K562 (cell line): ENCODE data around the gene INPP4B. TPM values are rescaled to one million over a fixed set of nuclear protein-coding genes. Genes with fewer than 3 reads are reported as not detected.

Source experiments
- ATAC-seq: fragments of 200-7000 bp; cut with Tn5 transposase; 3 replicates; pipeline ENCODE4 v1.9.1; 2020; ENCODE audit warnings: moderate library complexity
- BruUV-seq: library from RNA; stranded (reverse); fragments of 400-500 nt; replicated peaks from 2 replicates; lab custom pipeline; 2021; lab: Mats Ljungman, UMichigan
- CTCF ChIA-PET: fragments of 300-600 bp; formaldehyde crosslinking; extraction: SDS; loops from one replicate; lab custom pipeline; 2021; ENCODE audit warnings: low intra/inter-chr PET ratio; lab: Yijun Ruan, JAX
- POLR2A ChIA-PET: fragments of 300-600, 350-650 bp; sonication (Branson Sonifier 250); formaldehyde crosslinking; extraction: SDS; loops from one replicate; lab custom pipeline; 2021; ENCODE audit warnings: antibody characterized with exemption, inconsistent platforms; lab: Yijun Ruan, JAX
- DNase-seq, 4 experiments: peaks; one replicate each; pipeline versions ENCODE4 v3.0.0 to v3.0.0-alpha.2; 2011 to 2018; ENCODE audit warnings: low spot score in 3 of 4, mixed read lengths in 3 of 4; ENCODE audit errors: extremely low read depth in 1 of 4
- FAIRE-seq: peaks from 2 replicates; lab custom pipeline; 2011; peaks lifted over from hg19 to GRCh38; lab: Jason Lieb, UNC
- H2AFZ ChIP-seq: 2 replicates; pipeline ENCODE4 v1.6.0; 2011; ENCODE audit warnings: low read depth, low read length, control low read depth, inconsistent platforms
- H3K27ac ChIP-seq: fragments of 200-600 bp; 3 replicates; pipeline ENCODE4 v1.8.0; 2011; ENCODE audit warnings: low read depth, mild to moderate bottlenecking, control low read depth, inconsistent platforms, low read length, moderate library complexity, mixed read lengths; ENCODE audit errors: extremely low read depth
- H3K27me3 ChIP-seq, 2 experiments: fragments of 300-600 bp in 1 of 2; 2 replicates in 1 of 2; 3 replicates in 1 of 2; pipeline versions ENCODE4 v1.6.0 to v1.8.0; 2011; ENCODE audit warnings: inconsistent platforms in 2 of 2, low read length in 2 of 2, mild to moderate bottlenecking in 1 of 2, mixed read lengths in 1 of 2, moderate library complexity in 1 of 2; ENCODE audit not compliant: control insufficient read depth in 2 of 2, insufficient read depth in 2 of 2
- H3K36me3 ChIP-seq: fragments of 300-600 bp; 3 replicates; pipeline ENCODE4 v1.8.0; 2011; ENCODE audit warnings: mild to moderate bottlenecking, low read length, inconsistent platforms; ENCODE audit not compliant: control insufficient read depth, insufficient read depth
- H3K4me1 ChIP-seq, 2 experiments: fragments of 200-600 bp in 1 of 2; replicated peaks in 1 of 2; 2 replicates in 1 of 2; 3 replicates in 1 of 2; pipeline versions ENCODE4 v1.5.1 to v1.8.0; 2011; ENCODE audit warnings: inconsistent platforms in 2 of 2, low read length in 2 of 2, mild to moderate bottlenecking in 1 of 2, mixed read lengths in 1 of 2, moderate library complexity in 1 of 2; ENCODE audit not compliant: control insufficient read depth in 2 of 2, insufficient read depth in 2 of 2
- H3K4me2 ChIP-seq: 2 replicates; pipeline ENCODE4 v1.6.1; 2011; ENCODE audit warnings: low read length, control low read depth, inconsistent platforms, mixed read lengths; ENCODE audit not compliant: insufficient read depth
- H3K4me3 ChIP-seq: fragments of 200-600 bp; sonication (generic), shearing (Covaris generic); 2 replicates; pipeline ENCODE4 v1.5.1; 2016; ENCODE audit warnings: control low read depth, inconsistent platforms
- H3K79me2 ChIP-seq: fragments of 200-600 bp; 3 replicates; pipeline ENCODE4 v1.8.0; 2011; ENCODE audit warnings: low read length, inconsistent platforms; ENCODE audit not compliant: control insufficient read depth, insufficient read depth
- H3K9ac ChIP-seq, 2 experiments: 2 replicates each; pipeline versions ENCODE4 v1.6.0 to v1.6.1; 2011; ENCODE audit warnings: low read depth in 2 of 2, low read length in 2 of 2, control low read depth in 1 of 2, inconsistent platforms in 1 of 2, mild to moderate bottlenecking in 1 of 2, mixed read lengths in 1 of 2; ENCODE audit not compliant: insufficient read depth in 1 of 2
- H3K9me1 ChIP-seq: one replicate; pipeline ENCODE4 v1.6.0; 2011; ENCODE audit warnings: inconsistent platforms, mild to moderate bottlenecking, low read length, moderate library complexity; ENCODE audit not compliant: control insufficient read depth, insufficient read depth
- H3K9me3 ChIP-seq: replicated peaks from 2 replicates; pipeline ENCODE4 v1.5.1; 2011; ENCODE audit warnings: low read depth, low read length, inconsistent platforms; ENCODE audit not compliant: control insufficient read depth, insufficient read depth
- H4K20me1 ChIP-seq: replicated peaks from 2 replicates; pipeline ENCODE4 v1.6.1; 2011; ENCODE audit warnings: low read length, inconsistent platforms, mixed read lengths; ENCODE audit not compliant: control insufficient read depth, insufficient read depth
- NFYB ChIP-seq: IDR thresholded peaks from 2 replicates; pipeline ENCODE4 v1.6.1; 2011; ENCODE audit warnings: mild to moderate bottlenecking, moderate library complexity; ENCODE audit not compliant: insufficient read length; ENCODE audit errors: extremely low read depth
- RUNX1 ChIP-seq: sonication (generic); IDR thresholded peaks from 2 replicates; pipeline ENCODE4 v1.6.1; 2016; ENCODE audit warnings: antibody characterized with exemption, low read depth
- WHSC1 ChIP-seq: IDR thresholded peaks from one replicate; pipeline ENCODE4 v1.6.1; 2012; ENCODE audit warnings: low read length, control low read depth, inconsistent platforms
- YBX1 ChIP-seq: fragments of 450-650 bp; IDR thresholded peaks from 2 replicates; pipeline ENCODE4 v1.7.1; 2016; ENCODE audit warnings: mild to moderate bottlenecking
- in situ Hi-C: fragments of 300-500 bp; cut with MboI; formaldehyde crosslinking; loops from 4 replicates; pipeline ENCODE4 v1.15.0; 2018; ENCODE audit warnings: inconsistent platforms, mixed read lengths
- intact Hi-C: fragments of 100-400 bp; cut with micrococcal nuclease; formaldehyde crosslinking; loops from 2 replicates; pipeline ENCODE4 v1.14.2; 2022
- polyA plus RNA-seq, 8 experiments: library from polyadenylated mRNA; depleted of rRNA in 4 of 8; stranded (reverse) in 5 of 8; unstranded in 3 of 8; fragments of >200 nt; fragmentation: Nextera tagmentation in 2 of 8; fragmentation: Illumina TruSeq in 1 of 8; extraction: Ambion mirVana in 2 of 8; extraction: Trizol in 1 of 8; gene quantifications; 2 replicates each; pipeline versions ENCODE4 v1.2.1 to v1.2.3, GENCODE V29; 2011 to 2014; ENCODE audit warnings: inconsistent platforms in 1 of 8, missing spikeins in 1 of 8
- total RNA-seq, 7 experiments: library from RNA; depleted of rRNA in 6 of 7; stranded (reverse); fragments of >200 nt in 6 of 7; fragmentation: Illumina TruSeq in 2 of 7; extraction: Trizol in 2 of 7; gene quantifications; 2 replicates each; pipeline versions ENCODE4 v1.2.1 to v1.2.3, GENCODE V29; 2011 to 2021; ENCODE audit warnings: low replicate concordance in 1 of 7
- TF ChIP-seq, protein P1 (sequence below): fragments of 250-450 bp; sonication (Bioruptor Pico); IDR thresholded peaks from 2 replicates; pipeline ENCODE4 v1.4.0; 2020; ENCODE audit warnings: mild to moderate bottlenecking, moderate library complexity
- TF ChIP-seq, protein P2 (sequence below), 2 experiments: fragments of 450-650 bp in 1 of 2; sonication (generic) in 1 of 2; formaldehyde crosslinking in 1 of 2; IDR thresholded peaks; 2 replicates each; pipeline versions ENCODE4 v1.7.1 to v1.9.0; 2016 to 2022; ENCODE audit warnings: inconsistent platforms in 1 of 2, mild to moderate bottlenecking in 1 of 2, missing genetic modification reagents in 1 of 2
- TF ChIP-seq, protein P3 (sequence below): fragments of 200-800 bp; sonication (Bioruptor generic); IDR thresholded peaks from 2 replicates; pipeline ENCODE4 v1.6.1; 2016; ENCODE audit warnings: missing genetic modification characterization, missing compliant biosample characterization

Gene INPP4B
- total and polyA plus RNA-seq, 9 of the 15 experiments (the other 6 are each of a cell fraction or from before 2014, with no cell fraction given) = 0.04 to 0.11 TPM; not detected in 7

DNA sequence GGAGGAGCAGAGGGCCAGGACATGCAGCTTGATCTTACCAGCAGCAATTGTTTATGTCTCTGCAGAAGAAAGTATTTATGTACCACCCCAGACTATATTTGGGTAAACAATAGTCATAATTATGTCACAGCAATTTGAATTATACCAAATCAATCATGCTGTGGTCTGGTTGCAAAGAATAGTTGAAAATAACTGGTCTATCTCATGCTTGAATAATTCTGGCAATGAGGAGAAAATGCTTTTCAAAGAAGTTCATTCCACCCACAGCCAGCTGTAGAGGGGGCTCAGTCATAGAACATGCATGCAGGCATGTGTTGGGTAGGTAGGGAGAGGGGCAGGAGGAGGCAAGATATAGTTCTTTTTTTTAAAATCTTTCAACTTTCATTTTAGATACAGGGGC is 810.5 kb downstream of the INPP4B start:
- ChIA-PET POLR2A (no interaction called here), CTCF (no interaction called here)
- no TSS peak for BruUV-seq
- Histone ChIP-seq H4K20me1 (no peaks in the 10 kb centered on the region), H3K27me3 (no peaks in the 10 kb centered on the region), H3K27ac (no peak overlapping the region), H3K4me3 (no peak overlapping the region), H3K9me1 (no peaks in the 10 kb centered on the region), H3K4me1 (no peaks in the 10 kb centered on the region), H3K36me3 (no peaks in the 10 kb centered on the region), H3K4me2 (no peak overlapping the region), H3K9ac (no peak overlapping the region), H3K79me2 (no peaks in the 10 kb centered on the region), H2AFZ (no peak overlapping the region), H3K9me3 (no peaks in the 10 kb centered on the region; the same call in 1 of the 2 replicates)
- no peak for DNase-seq
- in situ Hi-C loops = no loop called here
- no peak for ATAC-seq
- intact Hi-C loops = no loop called here
- FAIRE-seq = no peak
- TF ChIP-seq WHSC1 (no peak), RUNX1 (no peak), YBX1 (no peak), NFYB (no peak)
- TF ChIP-seq, protein P1, sequence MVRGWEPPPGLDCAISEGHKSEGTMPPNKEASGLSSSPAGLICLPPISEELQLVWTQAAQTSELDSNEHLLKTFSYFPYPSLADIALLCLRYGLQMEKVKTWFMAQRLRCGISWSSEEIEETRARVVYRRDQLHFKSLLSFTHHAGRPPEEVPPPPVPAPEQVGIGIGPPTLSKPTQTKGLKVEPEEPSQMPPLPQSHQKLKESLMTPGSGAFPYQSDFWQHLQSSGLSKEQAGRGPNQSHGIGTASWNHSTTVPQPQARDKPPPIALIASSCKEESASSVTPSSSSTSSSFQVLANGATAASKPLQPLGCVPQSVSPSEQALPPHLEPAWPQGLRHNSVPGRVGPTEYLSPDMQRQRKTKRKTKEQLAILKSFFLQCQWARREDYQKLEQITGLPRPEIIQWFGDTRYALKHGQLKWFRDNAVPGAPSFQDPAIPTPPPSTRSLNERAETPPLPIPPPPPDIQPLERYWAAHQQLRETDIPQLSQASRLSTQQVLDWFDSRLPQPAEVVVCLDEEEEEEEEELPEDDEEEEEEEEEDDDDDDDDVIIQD (CRISPR knock-in tag) = no peak
- TF ChIP-seq, protein P2, sequence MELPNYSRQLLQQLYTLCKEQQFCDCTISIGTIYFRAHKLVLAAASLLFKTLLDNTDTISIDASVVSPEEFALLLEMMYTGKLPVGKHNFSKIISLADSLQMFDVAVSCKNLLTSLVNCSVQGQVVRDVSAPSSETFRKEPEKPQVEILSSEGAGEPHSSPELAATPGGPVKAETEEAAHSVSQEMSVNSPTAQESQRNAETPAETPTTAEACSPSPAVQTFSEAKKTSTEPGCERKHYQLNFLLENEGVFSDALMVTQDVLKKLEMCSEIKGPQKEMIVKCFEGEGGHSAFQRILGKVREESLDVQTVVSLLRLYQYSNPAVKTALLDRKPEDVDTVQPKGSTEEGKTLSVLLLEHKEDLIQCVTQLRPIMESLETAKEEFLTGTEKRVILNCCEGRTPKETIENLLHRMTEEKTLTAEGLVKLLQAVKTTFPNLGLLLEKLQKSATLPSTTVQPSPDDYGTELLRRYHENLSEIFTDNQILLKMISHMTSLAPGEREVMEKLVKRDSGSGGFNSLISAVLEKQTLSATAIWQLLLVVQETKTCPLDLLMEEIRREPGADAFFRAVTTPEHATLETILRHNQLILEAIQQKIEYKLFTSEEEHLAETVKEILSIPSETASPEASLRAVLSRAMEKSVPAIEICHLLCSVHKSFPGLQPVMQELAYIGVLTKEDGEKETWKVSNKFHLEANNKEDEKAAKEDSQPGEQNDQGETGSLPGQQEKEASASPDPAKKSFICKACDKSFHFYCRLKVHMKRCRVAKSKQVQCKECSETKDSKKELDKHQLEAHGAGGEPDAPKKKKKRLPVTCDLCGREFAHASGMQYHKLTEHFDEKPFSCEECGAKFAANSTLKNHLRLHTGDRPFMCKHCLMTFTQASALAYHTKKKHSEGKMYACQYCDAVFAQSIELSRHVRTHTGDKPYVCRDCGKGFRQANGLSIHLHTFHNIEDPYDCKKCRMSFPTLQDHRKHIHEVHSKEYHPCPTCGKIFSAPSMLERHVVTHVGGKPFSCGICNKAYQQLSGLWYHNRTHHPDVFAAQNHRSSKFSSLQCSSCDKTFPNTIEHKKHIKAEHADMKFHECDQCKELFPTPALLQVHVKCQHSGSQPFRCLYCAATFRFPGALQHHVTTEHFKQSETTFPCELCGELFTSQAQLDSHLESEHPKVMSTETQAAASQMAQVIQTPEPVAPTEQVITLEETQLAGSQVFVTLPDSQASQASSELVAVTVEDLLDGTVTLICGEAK (IDR thresholded peaks at IDR 0.05) = no peak
- TF ChIP-seq, protein P2 (CRISPR knock-in tag; IDR thresholded peaks at IDR 0.05) = no peak
- TF ChIP-seq, protein P3, sequence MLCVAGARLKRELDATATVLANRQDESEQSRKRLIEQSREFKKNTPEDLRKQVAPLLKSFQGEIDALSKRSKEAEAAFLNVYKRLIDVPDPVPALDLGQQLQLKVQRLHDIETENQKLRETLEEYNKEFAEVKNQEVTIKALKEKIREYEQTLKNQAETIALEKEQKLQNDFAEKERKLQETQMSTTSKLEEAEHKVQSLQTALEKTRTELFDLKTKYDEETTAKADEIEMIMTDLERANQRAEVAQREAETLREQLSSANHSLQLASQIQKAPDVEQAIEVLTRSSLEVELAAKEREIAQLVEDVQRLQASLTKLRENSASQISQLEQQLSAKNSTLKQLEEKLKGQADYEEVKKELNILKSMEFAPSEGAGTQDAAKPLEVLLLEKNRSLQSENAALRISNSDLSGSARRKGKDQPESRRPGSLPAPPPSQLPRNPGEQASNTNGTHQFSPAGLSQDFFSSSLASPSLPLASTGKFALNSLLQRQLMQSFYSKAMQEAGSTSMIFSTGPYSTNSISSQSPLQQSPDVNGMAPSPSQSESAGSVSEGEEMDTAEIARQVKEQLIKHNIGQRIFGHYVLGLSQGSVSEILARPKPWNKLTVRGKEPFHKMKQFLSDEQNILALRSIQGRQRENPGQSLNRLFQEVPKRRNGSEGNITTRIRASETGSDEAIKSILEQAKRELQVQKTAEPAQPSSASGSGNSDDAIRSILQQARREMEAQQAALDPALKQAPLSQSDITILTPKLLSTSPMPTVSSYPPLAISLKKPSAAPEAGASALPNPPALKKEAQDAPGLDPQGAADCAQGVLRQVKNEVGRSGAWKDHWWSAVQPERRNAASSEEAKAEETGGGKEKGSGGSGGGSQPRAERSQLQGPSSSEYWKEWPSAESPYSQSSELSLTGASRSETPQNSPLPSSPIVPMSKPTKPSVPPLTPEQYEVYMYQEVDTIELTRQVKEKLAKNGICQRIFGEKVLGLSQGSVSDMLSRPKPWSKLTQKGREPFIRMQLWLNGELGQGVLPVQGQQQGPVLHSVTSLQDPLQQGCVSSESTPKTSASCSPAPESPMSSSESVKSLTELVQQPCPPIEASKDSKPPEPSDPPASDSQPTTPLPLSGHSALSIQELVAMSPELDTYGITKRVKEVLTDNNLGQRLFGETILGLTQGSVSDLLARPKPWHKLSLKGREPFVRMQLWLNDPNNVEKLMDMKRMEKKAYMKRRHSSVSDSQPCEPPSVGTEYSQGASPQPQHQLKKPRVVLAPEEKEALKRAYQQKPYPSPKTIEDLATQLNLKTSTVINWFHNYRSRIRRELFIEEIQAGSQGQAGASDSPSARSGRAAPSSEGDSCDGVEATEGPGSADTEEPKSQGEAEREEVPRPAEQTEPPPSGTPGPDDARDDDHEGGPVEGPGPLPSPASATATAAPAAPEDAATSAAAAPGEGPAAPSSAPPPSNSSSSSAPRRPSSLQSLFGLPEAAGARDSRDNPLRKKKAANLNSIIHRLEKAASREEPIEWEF (CRISPR knock-in tag) = no peak
